ENCODE results near the gene CSF2RB. TPM values are rescaled to one million over a fixed set of nuclear protein-coding genes. Genes with fewer than 3 reads are reported as not detected.

The CSF2RB gene
- total RNA-seq, 6 experiments from 2014 or later = 0.88 to 4.7 (median 2.4) TPM

- DNase-seq (no peak), ATAC-seq (no peak)
- 87% methylated on average over 3 of the region's 25 CpGs for WGBS (ENCODE audit: insufficient coverage, low coverage, low lambda C conversion rate, missing lambda C conversion rate)
- Histone ChIP-seq H3K4me3 (no peak overlapping the region), H3K27me3 (no peaks in the 10 kb centered on the region), H3K36me3 (no peaks in the 10 kb centered on the region), H3K27ac (no peak overlapping the region), H3K4me1 (no peaks in the 10 kb centered on the region), H3K9me3 (no peaks in the 10 kb centered on the region)
- intact Hi-C loops (cut with DNase I) = no loop called here
- TF ChIP-seq, protein P1, sequence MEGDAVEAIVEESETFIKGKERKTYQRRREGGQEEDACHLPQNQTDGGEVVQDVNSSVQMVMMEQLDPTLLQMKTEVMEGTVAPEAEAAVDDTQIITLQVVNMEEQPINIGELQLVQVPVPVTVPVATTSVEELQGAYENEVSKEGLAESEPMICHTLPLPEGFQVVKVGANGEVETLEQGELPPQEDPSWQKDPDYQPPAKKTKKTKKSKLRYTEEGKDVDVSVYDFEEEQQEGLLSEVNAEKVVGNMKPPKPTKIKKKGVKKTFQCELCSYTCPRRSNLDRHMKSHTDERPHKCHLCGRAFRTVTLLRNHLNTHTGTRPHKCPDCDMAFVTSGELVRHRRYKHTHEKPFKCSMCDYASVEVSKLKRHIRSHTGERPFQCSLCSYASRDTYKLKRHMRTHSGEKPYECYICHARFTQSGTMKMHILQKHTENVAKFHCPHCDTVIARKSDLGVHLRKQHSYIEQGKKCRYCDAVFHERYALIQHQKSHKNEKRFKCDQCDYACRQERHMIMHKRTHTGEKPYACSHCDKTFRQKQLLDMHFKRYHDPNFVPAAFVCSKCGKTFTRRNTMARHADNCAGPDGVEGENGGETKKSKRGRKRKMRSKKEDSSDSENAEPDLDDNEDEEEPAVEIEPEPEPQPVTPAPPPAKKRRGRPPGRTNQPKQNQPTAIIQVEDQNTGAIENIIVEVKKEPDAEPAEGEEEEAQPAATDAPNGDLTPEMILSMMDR (IDR thresholded peaks at IDR 0.05) = no peak
- TF ChIP-seq POLR2A (IDR thresholded peaks at IDR 0.05) = no peak
Observed at GRCh38 chr22:36933629-36934417, 20.4 kb downstream of the CSF2RB start.

- Histone ChIP-seq H3K27ac (no peak overlapping the region), H3K27me3 (no peaks in the 10 kb centered on the region), H3K9me3 (no peaks in the 10 kb centered on the region), H3K4me1 (no peaks in the 10 kb centered on the region), H3K36me3 (no peaks in the 10 kb centered on the region), H3K4me3 (no peak overlapping the region)
- WGBS (ENCODE audit: insufficient coverage, low coverage, low lambda C conversion rate, missing lambda C conversion rate) = 83% methylated on average over 7 of the region's 10 CpGs
- ATAC-seq = no peak
- no peak for DNase-seq
- intact Hi-C loops (cut with DNase I) = no loop called here
- TF ChIP-seq, protein P1 (IDR thresholded peaks at IDR 0.05) = no peak
- no peak for TF ChIP-seq POLR2A (IDR thresholded peaks at IDR 0.05)
Observed at GRCh38 chr22:36934418-36935312, 21.2 kb downstream of the CSF2RB start.

DNA sequence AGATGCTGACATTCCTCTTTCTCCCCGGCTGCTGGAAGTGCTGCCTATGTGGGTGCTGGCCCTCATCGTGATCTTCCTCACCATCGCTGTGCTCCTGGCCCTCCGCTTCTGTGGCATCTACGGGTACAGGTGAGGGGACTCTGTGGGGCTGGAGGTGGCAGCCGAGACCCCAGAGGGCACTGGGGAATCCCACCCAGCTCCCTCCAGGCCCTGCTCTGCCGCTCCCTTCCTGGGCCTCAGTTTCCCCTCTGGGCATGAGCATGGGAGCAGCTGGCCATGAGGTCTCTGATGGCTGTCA lies 21.8 kb downstream of the CSF2RB start:
- no peak for ATAC-seq
- Histone ChIP-seq H3K4me3 (no peak overlapping the region), H3K36me3 (no peaks in the 10 kb centered on the region), H3K4me1 (no peaks in the 10 kb centered on the region), H3K9me3 (no peaks in the 10 kb centered on the region), H3K27me3 (no peaks in the 10 kb centered on the region), H3K27ac (no peak overlapping the region)
- WGBS (ENCODE audit: insufficient coverage, low coverage, low lambda C conversion rate, missing lambda C conversion rate) = 90% methylated on average over 4 of the region's 7 CpGs
- DNase-seq = no peak
- intact Hi-C loops (cut with DNase I) = no loop called here
- no peak for TF ChIP-seq POLR2A (IDR thresholded peaks at IDR 0.05)

GRCh38 chr22:36935694-36936093 lies 22.3 kb downstream of the CSF2RB start:
- intact Hi-C loops (cut with DNase I) = no loop called here
- WGBS (ENCODE audit: insufficient coverage, low coverage, low lambda C conversion rate, missing lambda C conversion rate) = 100% methylated on average over 2 of the region's 3 CpGs
- H3K27ac ChIP-seq = no peak overlapping the region
- TF ChIP-seq, protein P1 (IDR thresholded peaks at IDR 0.05) = no peak
- no peak for ATAC-seq
- H3K4me1 ChIP-seq = no peaks in the 10 kb centered on the region
- no peaks in the 10 kb centered on the region for H3K27me3 ChIP-seq
- no peak overlapping the region for H3K4me3 ChIP-seq
- H3K9me3 ChIP-seq = no peaks in the 10 kb centered on the region
- no peaks in the 10 kb centered on the region for H3K36me3 ChIP-seq
- DNase-seq = no peak

Data from right lobe of liver (tissue), 6 donors.